Activated T-cell treated with anti-CD3 and anti-CD28 coated beads, Interleukin-2, amount 50 U/mL, for 1 hour (primary cell): ENCODE measurements around the gene PEX5L.

Experiments used
- DNase-seq: peaks from one replicate; pipeline ENCODE4 v3.0.0-alpha.2; 2020

The PEX5L gene

GRCh38 chr3:179885950-179886349 lies 150.8 kb downstream of the PEX5L start:
- DNase-seq = no peak

GRCh38 chr3:179884136-179884535 lies 152.6 kb downstream of the PEX5L start:
- no peak for DNase-seq

GRCh38 chr3:179882292-179882691 lies 154.4 kb downstream of the PEX5L start:
- no peak for DNase-seq

GRCh38 chr3:179881791-179882190 lies 154.9 kb downstream of the PEX5L start:
- no peak for DNase-seq

GRCh38 chr3:179880868-179881267 lies 155.9 kb downstream of the PEX5L start:
- DNase-seq = no peak

GRCh38 chr3:179876440-179876839 lies 160.3 kb downstream of the PEX5L start:
- DNase-seq = no peak

GRCh38 chr3:179872842-179873241 lies 163.9 kb downstream of the PEX5L start:
- no peak for DNase-seq

GRCh38 chr3:179871782-179872181 lies 165.0 kb downstream of the PEX5L start:
- no peak for DNase-seq

- no peak for DNase-seq
Measured at GRCh38 chr3:179868715-179869114, 168.0 kb downstream of the PEX5L start.

- no peak for DNase-seq
Measured at GRCh38 chr3:179867961-179868360, 168.8 kb downstream of the PEX5L start.

GRCh38 chr3:179865861-179866505 lies 170.8 kb downstream of the PEX5L start:
- DNase-seq = no peak

GRCh38 chr3:179861953-179862352 lies 174.8 kb downstream of the PEX5L start:
- no peak for DNase-seq

- no peak for DNase-seq
Measured at GRCh38 chr3:179861292-179861691, 175.4 kb downstream of the PEX5L start.

GRCh38 chr3:179860275-179861107 lies 176.2 kb downstream of the PEX5L start:
- no peak for DNase-seq

GRCh38 chr3:179853176-179853575 lies 183.6 kb downstream of the PEX5L start:
- DNase-seq = no peak

GRCh38 chr3:179852142-179852905 lies 184.4 kb downstream of the PEX5L start:
- DNase-seq = no peak

GRCh38 chr3:179848711-179849110 lies 188.0 kb downstream of the PEX5L start:
- no peak for DNase-seq

- DNase-seq = no peak
Measured at GRCh38 chr3:179842061-179842460, 194.7 kb downstream of the PEX5L start.

- no peak for DNase-seq
Measured at GRCh38 chr3:179840985-179841384, 195.8 kb downstream of the PEX5L start.

GRCh38 chr3:179837374-179837773 lies 199.4 kb downstream of the PEX5L start:
- no peak for DNase-seq

- no peak for DNase-seq
Measured at GRCh38 chr3:179833294-179833693, 203.4 kb downstream of the PEX5L start.

GRCh38 chr3:179832333-179832854 lies 204.3 kb downstream of the PEX5L start:
- no peak for DNase-seq

- DNase-seq = no peak
Measured at GRCh38 chr3:179829401-179829800, 207.3 kb downstream of the PEX5L start.
